Astrocyte (in vitro differentiated cells and primary cell): ENCODE results near the gene EFNA5. TPM values are rescaled to one million over a fixed set of nuclear protein-coding genes. Genes with fewer than 3 reads are reported as not detected.

Source experiments
- DNase-seq: peaks from one replicate; pipeline ENCODE4 v3.0.0-alpha.2; 2010; ENCODE audit warnings: low read depth
- FAIRE-seq: peaks from 2 replicates; lab custom pipeline; 2011; peaks lifted over from hg19 to GRCh38; lab: Jason Lieb, UNC
- H2AFZ ChIP-seq: 2 replicates; pipeline ENCODE4 v1.6.0; 2012; ENCODE audit warnings: low read depth, low read length, inconsistent platforms
- H3K27ac ChIP-seq: 2 replicates; pipeline ENCODE4 v1.5.1; 2011; ENCODE audit warnings: low read depth, low read length, inconsistent platforms
- H3K27me3 ChIP-seq: 2 replicates; pipeline ENCODE4 v1.6.0; 2011; ENCODE audit warnings: low read length, inconsistent platforms; ENCODE audit not compliant: insufficient read depth
- H3K36me3 ChIP-seq: 2 replicates; pipeline ENCODE4 v1.5.1; 2011; ENCODE audit warnings: low read length, inconsistent platforms; ENCODE audit not compliant: insufficient read depth
- H3K4me1 ChIP-seq: 2 replicates; pipeline ENCODE4 v1.5.1; 2011; ENCODE audit warnings: low read length, inconsistent platforms; ENCODE audit not compliant: insufficient read depth
- H3K4me2 ChIP-seq: 2 replicates; pipeline ENCODE4 v1.6.0; 2012; ENCODE audit warnings: low read length, inconsistent platforms
- H3K4me3 ChIP-seq: 2 replicates; pipeline ENCODE4 v1.5.1; 2011; ENCODE audit warnings: low read depth, mild to moderate bottlenecking, low read length, inconsistent platforms; ENCODE audit not compliant: insufficient read depth
- H3K79me2 ChIP-seq: 2 replicates; pipeline ENCODE4 v1.6.0; 2012; ENCODE audit warnings: mild to moderate bottlenecking, low read length, inconsistent platforms; ENCODE audit not compliant: insufficient read depth
- H3K9ac ChIP-seq: 2 replicates; pipeline ENCODE4 v1.6.0; 2012; ENCODE audit warnings: mild to moderate bottlenecking, low read length, inconsistent platforms
- H3K9me3 ChIP-seq: 2 replicates; pipeline ENCODE4 v1.5.1; 2012; ENCODE audit warnings: low read depth, mild to moderate bottlenecking, low read length, inconsistent platforms; ENCODE audit not compliant: insufficient read depth
- H4K20me1 ChIP-seq: 2 replicates; pipeline ENCODE4 v1.6.0; 2012; ENCODE audit warnings: low read length, inconsistent platforms; ENCODE audit not compliant: insufficient read depth
- H3K27ac Mint-ChIP-seq: one replicate; pipeline ENCODE4 v1.8.0; 2021; ENCODE audit warnings: mild to moderate bottlenecking, mixed read lengths; ENCODE audit not compliant: unreplicated experiment
- H3K27me3 Mint-ChIP-seq: one replicate; pipeline ENCODE4 v1.8.0; 2021; ENCODE audit warnings: low read depth, mixed read lengths; ENCODE audit not compliant: unreplicated experiment
- H3K36me3 Mint-ChIP-seq: one replicate; pipeline ENCODE4 v1.8.0; 2021; ENCODE audit warnings: low read depth, mixed read lengths; ENCODE audit not compliant: unreplicated experiment
- H3K4me1 Mint-ChIP-seq: one replicate; pipeline ENCODE4 v1.8.0; 2021; ENCODE audit warnings: low read depth, mixed read lengths; ENCODE audit not compliant: unreplicated experiment
- H3K4me3 Mint-ChIP-seq: one replicate; pipeline ENCODE4 v1.8.0; 2021; ENCODE audit warnings: mild to moderate bottlenecking, moderate library complexity, mixed read lengths; ENCODE audit not compliant: unreplicated experiment
- H3K9me3 Mint-ChIP-seq: one replicate; pipeline ENCODE4 v1.8.0; 2021; ENCODE audit warnings: mild to moderate bottlenecking, mixed read lengths; ENCODE audit not compliant: unreplicated experiment
- EZH2 ChIP-seq: IDR thresholded peaks from 2 replicates; pipeline ENCODE4 v1.6.1; 2012; ENCODE audit warnings: mild to moderate bottlenecking, low read length, inconsistent platforms; ENCODE audit not compliant: insufficient read depth
- total RNA-seq: library from RNA; stranded (reverse); gene quantifications from 2 replicates; pipeline ENCODE4 v1.2.1, GENCODE V29; 2021
- TF ChIP-seq, protein P1 (sequence below): IDR thresholded peaks from 2 replicates; pipeline ENCODE4 v1.5.1; 2011; ENCODE audit warnings: low read depth, mild to moderate bottlenecking, inconsistent platforms, low read length, moderate library complexity; ENCODE audit not compliant: insufficient read depth

EFNA5 gene
- total RNA-seq, 1 donor from 2014 or later = 59.3 TPM

DNA sequence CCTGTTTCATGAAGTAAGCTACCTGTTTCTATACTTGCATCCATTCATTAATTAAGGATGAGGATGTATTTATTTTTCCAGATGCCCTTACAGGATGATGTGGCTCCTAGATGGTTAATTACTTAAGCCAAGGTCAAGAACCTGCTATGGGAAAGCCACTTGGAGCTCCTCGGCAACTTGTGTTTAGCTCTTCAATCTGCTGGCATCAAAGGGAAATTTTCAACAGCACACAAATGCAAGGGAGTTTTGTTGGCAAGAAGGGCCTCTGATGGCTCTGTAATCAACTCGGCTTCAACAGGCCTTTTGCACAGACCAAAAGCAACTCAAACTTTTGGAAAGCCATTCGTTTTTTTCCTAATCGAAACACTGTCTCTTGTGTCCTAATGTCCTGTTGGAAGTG, 125.3 kb downstream of the EFNA5 start:
- FAIRE-seq (no peak), DNase-seq (no peak)
- H2AFZ ChIP-seq = no peak overlapping the region
- no peak overlapping the region for H3K27ac ChIP-seq
- H3K79me2 ChIP-seq = no peaks in the 10 kb centered on the region
- H3K9me3 ChIP-seq = no peaks in the 10 kb centered on the region
- no peaks in the 10 kb centered on the region for H3K36me3 Mint-ChIP-seq
- H3K27me3 ChIP-seq = no peaks in the 10 kb centered on the region
- H3K4me3 Mint-ChIP-seq = no peak overlapping the region
- H3K4me3 ChIP-seq = no peak overlapping the region
- H3K9me3 Mint-ChIP-seq = no peaks in the 10 kb centered on the region
- no peak overlapping the region for H3K4me2 ChIP-seq
- TF ChIP-seq, protein P1, sequence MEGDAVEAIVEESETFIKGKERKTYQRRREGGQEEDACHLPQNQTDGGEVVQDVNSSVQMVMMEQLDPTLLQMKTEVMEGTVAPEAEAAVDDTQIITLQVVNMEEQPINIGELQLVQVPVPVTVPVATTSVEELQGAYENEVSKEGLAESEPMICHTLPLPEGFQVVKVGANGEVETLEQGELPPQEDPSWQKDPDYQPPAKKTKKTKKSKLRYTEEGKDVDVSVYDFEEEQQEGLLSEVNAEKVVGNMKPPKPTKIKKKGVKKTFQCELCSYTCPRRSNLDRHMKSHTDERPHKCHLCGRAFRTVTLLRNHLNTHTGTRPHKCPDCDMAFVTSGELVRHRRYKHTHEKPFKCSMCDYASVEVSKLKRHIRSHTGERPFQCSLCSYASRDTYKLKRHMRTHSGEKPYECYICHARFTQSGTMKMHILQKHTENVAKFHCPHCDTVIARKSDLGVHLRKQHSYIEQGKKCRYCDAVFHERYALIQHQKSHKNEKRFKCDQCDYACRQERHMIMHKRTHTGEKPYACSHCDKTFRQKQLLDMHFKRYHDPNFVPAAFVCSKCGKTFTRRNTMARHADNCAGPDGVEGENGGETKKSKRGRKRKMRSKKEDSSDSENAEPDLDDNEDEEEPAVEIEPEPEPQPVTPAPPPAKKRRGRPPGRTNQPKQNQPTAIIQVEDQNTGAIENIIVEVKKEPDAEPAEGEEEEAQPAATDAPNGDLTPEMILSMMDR = no peak
- no peak for TF ChIP-seq EZH2
- no peaks in the 10 kb centered on the region for H3K27me3 Mint-ChIP-seq
- H3K9ac ChIP-seq = no peak overlapping the region
- no peak overlapping the region for H3K27ac Mint-ChIP-seq
- peaks cover 4% of the 10 kb centered on the region for H3K4me1 ChIP-seq
- H4K20me1 ChIP-seq = peaks cover 2% of the 10 kb centered on the region
- peaks cover 32% of the 10 kb centered on the region for H3K4me1 Mint-ChIP-seq
- H3K36me3 ChIP-seq = no peaks in the 10 kb centered on the region

DNA sequence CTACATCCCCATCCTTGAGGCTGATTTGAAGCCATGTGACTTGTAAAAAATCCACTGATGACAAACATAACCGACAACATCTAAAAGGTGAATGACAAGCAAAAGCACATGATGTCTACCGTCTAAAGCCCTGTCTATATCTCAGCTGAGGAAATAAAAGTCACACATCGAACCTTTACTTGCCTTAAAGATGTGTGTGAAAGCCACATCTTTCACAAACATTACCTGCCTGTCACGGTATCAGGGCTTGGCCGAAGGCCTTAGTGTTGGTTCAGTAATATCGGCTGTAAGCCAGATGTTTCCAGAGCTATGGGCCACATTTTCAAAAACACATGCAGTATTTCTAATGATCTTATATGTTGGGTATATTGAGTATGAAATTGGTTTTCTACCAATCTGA, 125.8 kb downstream of the EFNA5 start:
- H3K9me3 ChIP-seq = no peaks in the 10 kb centered on the region
- H3K4me1 ChIP-seq = peaks cover 4% of the 10 kb centered on the region
- DNase-seq (no peak), FAIRE-seq (no peak)
- H3K9ac ChIP-seq = no peak overlapping the region
- H2AFZ ChIP-seq = no peak overlapping the region
- peaks cover 35% of the 10 kb centered on the region for H3K4me1 Mint-ChIP-seq
- peaks cover 2% of the 10 kb centered on the region for H4K20me1 ChIP-seq
- H3K27ac Mint-ChIP-seq = no peak overlapping the region
- no peak overlapping the region for H3K4me3 Mint-ChIP-seq
- TF ChIP-seq, protein P1 = no peak
- no peak for TF ChIP-seq EZH2
- H3K79me2 ChIP-seq = no peaks in the 10 kb centered on the region
- no peak overlapping the region for H3K4me3 ChIP-seq
- H3K27me3 ChIP-seq = no peaks in the 10 kb centered on the region
- H3K36me3 Mint-ChIP-seq = no peaks in the 10 kb centered on the region
- H3K9me3 Mint-ChIP-seq = no peaks in the 10 kb centered on the region
- no peaks in the 10 kb centered on the region for H3K27me3 Mint-ChIP-seq
- no peak overlapping the region for H3K27ac ChIP-seq
- H3K4me2 ChIP-seq = no peak overlapping the region
- H3K36me3 ChIP-seq = no peaks in the 10 kb centered on the region

DNA sequence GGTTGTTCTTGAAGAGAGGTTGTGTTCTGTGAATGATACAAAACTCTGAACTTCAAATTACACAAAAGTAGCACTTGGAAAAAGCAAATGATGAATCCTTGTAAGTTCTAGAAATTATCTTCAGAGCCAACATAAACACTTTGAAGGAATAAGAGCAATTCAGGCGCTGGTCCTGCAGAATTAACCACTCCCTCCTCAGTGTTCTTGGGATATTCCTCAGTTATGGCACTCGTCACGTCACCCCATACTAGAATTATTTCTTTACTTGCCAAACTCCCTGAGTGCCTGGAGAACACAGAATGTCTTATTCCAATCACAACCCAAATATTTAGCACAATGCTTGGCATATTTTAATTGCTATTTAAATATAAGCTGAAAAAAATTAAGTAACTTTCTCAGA, 126.3 kb downstream of the EFNA5 start:
- Histone ChIP-seq H3K27me3 (no peaks in the 10 kb centered on the region), H3K9ac (no peak overlapping the region), H3K79me2 (no peaks in the 10 kb centered on the region), H3K36me3 (no peaks in the 10 kb centered on the region), H2AFZ (no peak overlapping the region), H4K20me1 (peaks cover 2% of the 10 kb centered on the region), H3K4me1 (peaks cover 4% of the 10 kb centered on the region), H3K27ac (no peak overlapping the region), H3K4me3 (no peak overlapping the region), H3K9me3 (no peaks in the 10 kb centered on the region), H3K4me2 (no peak overlapping the region)
- TF ChIP-seq EZH2 = no peak
- TF ChIP-seq, protein P1 = no peak
- Mint-ChIP-seq H3K4me1 (peaks cover 39% of the 10 kb centered on the region), H3K9me3 (no peaks in the 10 kb centered on the region), H3K36me3 (no peaks in the 10 kb centered on the region), H3K27ac (no peak overlapping the region), H3K4me3 (no peak overlapping the region), H3K27me3 (no peaks in the 10 kb centered on the region)
- FAIRE-seq (no peak), DNase-seq (no peak)
